ENCODE results near the gene MKNK1.

MKNK1 gene

DNA sequence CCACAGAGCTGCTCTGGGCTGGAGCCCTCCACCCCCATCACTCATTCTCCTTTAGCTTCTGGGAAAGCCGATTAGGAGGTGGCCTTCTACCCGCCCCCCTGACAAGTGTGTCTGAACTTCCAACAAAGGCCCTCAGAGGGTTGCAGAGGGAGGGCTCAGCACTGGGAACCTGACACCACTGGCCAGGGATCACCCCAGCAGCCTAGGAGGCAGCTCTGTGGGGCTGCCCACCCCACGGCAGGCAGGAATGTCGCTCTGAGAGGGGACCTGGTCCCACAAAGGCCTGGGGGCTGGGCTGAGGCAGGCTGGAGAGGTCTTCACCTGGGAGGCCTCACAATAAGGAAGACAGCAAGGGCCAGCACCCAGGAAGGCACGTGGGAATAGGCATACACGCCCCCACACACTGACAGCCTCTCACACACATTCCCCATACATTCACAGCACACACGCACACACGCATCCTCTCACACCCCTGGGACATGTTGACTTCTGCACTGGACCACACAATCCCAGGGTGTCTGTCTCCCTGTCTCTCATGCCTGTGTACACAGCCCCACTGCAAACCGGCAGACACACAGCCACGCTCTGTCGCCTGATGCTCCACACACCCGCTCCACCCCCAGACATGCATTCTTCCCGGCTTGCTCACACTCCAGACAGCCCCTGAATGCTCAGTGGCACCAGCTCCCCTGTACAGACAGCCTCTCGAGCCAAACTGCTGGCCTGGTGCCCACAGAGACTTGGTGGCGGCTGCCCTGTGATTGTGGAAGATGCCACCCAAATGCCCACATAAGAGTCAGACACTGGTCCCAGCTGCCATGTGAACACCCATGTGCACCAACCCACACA lies 83.8 kb downstream of the MKNK1 start:
- DNase-seq: no peak

DNA sequence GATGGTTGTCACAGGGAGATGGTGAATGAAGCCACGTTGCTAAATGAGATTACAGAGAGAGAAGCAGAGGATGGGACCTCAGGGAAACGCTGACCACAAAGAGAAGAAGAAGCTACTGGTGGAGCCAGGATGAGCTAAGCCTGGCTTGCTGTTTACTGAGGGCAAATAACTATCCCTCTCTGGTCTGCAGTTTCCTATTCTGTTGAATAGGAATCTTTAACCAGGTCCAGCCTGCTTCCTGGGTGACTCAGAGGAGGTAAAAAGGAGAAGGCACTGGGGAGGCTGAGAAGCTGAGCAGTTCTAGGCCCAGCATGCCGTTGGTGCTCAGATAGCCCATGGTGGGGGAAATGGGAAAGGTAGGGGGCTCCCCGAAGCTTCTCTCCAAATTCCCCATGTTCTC lies 84.9 kb downstream of the MKNK1 start:
- DNase-seq: peak; percentile 23

DNA sequence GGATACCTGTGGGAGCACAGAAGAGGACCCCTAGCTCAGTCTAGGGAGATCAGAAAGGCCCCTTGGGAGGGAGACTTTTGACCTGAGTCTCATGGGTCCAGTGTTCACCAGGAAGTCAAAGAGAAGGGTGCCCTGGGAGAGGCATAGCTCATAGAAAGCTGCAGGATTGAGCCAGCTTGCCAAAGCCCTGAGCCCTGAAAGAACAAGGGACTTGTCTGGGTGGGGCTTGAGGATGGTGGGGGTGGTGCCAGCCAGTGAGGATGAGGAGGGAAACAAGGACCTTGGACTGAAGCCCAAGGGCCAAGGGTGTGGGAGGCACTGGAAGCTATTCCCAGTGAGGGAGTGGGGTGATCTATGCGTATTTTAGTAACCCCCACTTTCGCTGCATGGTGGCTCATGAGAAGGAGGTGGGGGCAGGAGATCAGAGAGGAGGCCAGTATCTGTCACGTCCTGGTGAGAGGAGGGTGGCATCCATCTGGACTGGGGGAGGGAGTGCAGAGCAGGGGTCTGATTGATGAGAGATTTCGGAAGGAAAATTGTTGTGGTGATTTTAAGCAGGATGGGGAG lies 86.1 kb downstream of the MKNK1 start:
- DNase-seq: no peak

DNA sequence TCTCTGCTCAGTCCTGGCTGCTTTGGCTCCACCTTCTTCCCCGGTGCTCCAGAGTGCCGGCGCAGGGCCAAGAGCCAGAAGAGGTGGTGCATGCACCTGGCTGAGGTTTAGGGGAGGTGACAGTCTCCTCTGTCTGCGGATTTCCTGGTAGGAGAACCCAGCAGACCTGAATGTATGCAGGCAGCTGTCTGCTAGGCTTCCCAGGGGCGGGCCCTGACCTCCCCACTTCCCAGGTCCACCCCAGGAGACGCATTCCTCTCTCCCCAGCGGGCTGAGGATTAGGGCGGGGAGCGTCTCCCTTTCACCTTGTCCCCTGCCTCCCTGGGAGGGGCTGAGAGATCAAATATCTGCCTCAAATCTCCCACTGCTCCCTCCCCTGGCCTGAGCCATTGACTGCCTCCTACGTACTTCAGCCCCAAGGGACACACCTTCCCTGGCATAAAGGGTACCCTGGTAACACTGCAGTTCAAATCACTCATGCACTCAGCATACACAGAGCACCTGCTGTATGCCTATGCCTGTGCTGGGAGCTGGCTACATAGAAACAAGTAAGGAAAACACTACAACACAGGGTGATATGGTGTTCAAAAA lies 87.0 kb downstream of the MKNK1 start:
- DNase-seq: no peak

DNA sequence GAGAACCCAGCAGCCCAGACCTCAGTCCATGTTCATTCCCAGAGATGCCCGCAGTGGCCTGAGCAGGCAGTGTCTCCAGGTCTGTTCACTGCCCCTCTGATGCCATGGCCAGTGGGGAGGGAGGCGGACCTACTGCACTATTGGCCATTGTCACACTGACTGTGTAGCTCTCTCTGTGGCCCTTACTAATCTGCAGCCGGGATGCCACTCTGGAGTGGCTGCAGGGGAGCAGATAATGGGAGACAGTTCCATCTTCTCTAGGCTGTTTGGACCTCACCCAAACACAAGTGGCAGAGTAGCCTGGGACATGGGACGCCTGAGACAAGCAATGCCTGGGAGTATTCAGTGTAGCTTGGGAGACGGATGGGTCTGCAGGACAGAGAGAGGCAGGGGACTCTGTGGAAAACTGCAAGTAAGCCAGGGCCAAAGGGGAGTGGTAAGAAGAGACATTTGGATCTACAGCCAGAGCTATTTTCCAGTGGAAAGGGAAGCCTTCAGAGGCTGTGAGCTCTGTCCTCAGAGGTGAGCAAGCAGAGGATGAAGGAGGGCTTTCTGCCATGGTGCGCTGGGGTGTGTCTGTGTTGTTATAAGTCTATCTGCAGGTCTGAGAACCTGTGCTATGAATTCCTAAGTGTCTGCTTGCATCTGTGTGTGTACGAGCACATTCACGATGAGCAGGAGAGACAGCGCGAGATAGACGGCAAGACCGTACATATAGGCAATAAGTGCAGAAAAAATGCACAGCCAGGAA lies 87.7 kb downstream of the MKNK1 start:
- DNase-seq: no peak

DNA sequence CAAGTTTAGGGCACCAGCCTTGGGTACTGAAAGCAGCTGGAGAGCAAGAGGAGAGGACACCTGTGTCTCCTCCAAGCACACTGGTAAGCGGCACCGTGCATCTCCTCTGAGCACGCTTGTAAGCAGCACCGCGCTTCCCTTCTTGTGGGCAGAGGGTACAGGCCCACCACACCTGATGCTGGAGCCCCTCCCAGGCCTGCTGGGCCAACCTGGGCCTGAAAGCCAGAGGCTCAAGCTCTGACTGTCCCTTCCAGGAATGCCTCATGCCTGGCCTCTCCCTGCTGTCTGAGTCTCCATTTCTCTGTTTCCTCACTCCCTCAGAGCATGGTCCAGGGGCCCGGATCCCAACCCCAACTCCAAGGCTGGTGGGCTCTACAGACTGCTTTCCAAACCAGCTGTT lies 88.5 kb downstream of the MKNK1 start:
- no peak for DNase-seq

DNA sequence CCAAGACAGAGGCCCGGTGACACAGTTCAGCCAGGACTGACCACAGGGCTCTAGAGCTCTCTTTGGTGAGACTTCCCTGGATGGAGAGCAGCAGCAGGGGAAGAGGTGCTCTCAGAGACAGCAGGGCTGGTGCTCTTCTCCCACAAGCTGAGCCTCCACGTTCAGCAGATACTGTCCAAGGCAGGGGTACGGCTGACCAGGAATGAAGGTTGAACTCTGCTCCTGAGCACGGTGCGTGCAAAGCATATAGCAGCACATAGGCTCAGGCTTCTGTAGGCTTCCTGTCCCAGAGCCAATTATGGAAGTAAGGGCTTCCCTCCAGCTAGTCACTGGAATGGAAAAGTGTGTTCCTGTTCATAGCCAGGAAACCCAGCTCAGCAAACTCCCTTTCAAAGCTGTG lies 90.5 kb downstream of the MKNK1 start:
- DNase-seq: no peak

DNA sequence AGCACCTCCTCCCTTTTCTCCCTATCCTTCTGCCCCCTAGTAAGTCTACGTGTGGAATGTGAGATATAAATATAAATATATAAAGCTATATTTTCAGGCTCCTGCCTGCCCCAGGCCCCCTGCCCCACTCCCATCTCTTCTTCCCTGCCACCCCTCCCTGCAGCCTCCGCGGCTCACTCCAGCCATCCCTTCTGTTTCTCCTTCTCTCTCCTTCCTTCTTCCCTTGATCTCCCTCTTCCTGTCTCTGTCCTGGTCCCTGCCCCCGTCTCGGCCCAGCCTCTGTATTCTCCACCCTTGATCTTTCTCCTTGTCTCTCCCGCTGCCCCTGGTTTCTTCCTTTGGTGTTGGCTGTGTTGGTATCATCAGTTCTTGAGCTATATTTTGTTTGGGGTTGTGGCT lies 91.3 kb downstream of the MKNK1 start:
- DNase-seq: no peak

DNA sequence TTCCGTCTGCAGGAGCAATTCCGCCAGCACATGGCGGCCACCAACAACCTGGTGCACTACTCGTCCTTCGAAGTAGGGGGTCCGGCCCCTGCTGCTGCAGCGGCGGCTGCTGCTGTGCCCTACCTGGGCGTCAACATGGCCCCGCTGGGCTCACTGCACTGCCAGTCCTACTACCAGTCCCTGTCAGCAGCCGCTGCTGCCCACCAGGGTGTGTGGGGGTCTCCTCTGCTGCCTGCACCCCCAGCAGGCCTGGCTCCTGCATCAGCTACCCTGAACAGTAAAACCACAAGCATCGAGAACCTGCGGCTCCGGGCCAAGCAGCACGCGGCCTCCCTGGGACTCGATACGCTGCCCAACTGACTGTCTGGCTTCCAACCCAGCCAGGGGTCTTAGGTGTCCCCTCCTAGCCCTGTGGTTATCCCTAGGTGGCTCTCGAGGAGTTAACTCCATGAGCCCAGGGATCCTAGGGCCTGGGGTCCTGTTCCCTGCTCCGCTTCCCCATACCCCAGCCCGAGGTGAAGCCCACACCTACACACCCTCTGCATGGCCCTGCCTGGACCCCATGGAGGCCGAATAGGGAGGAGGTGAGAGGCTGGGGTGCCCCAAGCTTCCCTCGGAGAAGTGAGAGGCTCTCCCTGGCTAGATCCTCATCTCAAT lies 91.8 kb downstream of the MKNK1 start:
- no peak for DNase-seq

DNA sequence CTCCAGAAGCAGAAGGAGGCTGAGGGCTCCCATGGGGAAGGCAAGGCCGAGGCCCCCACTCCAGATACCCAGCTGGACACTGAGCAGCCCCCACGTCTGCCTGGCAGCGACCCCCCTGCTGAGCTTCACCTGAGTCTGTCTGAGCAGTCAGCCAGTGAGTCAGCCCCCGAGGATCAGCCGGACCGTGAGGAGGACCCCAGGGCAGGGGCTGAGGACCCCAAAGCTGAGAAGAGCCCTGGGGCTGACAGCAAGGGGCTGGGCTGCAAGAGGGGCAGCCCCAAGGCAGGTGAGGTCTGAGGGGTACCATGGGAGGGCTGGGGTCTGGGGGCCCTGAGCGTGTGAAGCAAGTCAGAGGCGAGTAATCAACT lies 93.1 kb downstream of the MKNK1 start:
- DNase-seq: no peak

DNA sequence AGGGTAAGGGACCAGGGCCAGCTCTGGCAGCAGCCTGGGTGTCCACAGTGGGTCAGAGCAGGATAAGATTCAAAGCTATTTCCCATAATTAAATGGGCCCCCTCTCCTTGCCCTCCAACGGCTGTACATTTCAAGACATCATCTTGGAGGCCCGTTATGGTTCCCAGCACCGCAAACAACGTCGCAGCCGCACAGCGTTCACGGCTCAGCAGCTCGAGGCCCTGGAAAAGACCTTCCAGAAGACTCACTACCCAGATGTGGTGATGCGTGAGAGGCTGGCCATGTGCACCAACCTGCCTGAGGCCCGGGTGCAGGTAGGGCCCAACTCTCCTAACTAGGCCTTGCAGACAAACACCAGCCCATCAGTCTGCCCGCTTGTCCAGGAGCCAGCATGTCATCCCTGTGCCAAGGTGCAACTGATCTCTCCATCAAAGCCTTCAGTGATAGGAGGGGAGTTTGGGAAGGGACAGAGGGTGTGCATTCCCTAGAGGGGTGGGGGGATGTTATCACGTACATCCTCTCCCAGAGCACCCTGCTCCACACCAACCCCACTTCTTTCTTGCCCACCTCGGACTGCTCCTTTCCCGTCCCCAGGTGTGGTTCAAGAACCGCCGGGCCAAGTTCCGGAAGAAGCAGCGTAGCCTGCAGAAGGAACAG lies 93.6 kb downstream of the MKNK1 start:
- DNase-seq: no peak

DNA sequence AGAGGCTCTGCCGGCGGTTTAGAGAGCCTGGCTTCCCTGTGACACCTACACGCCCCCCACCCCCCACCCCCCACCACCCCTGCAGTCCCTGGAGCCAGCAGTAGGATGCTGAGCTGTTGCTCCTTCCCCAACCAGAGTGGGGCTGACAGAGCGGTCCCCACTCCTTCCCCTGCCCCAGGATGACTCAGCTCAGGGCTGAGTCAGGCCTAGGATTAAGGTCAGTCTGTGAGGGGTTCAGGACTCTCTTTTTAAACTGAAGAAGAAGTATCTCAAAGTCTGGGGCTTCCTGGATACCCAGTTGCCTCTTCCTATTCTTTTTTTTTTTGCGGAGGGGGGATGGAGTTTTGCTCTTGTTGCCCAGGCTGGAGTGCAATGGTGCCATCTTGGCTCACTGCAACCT lies 95.3 kb downstream of the MKNK1 start:
- DNase-seq: peak; percentile 39
